T-helper 2 cell treated with Interferon-gamma antibody and Interleukin-4, amounts not matched to agents 100 ng/mL and 5 ng/mL, for 36 hours (primary cell): ENCODE data around the gene GFI1B. TPM values are rescaled to one million over a fixed set of nuclear protein-coding genes. Genes with fewer than 3 reads are reported as not detected.
"Not testable (repeated sequence)": the region's sequence is repeated elsewhere in the genome, so short reads cannot be mapped to it uniquely, and the experiment has no call there.

Source experiments
- intact Hi-C: fragments of 100-400 bp; cut with micrococcal nuclease; formaldehyde crosslinking; loops from one replicate; pipeline ENCODE4 v1.15.1; 2023
- total RNA-seq: library from RNA; stranded (reverse); gene quantifications from 2 replicates; pipeline ENCODE4 v1.2.3, GENCODE V29; 2022

GFI1B gene
- total RNA-seq, 1 donor from 2014 or later: not detected

DNA sequence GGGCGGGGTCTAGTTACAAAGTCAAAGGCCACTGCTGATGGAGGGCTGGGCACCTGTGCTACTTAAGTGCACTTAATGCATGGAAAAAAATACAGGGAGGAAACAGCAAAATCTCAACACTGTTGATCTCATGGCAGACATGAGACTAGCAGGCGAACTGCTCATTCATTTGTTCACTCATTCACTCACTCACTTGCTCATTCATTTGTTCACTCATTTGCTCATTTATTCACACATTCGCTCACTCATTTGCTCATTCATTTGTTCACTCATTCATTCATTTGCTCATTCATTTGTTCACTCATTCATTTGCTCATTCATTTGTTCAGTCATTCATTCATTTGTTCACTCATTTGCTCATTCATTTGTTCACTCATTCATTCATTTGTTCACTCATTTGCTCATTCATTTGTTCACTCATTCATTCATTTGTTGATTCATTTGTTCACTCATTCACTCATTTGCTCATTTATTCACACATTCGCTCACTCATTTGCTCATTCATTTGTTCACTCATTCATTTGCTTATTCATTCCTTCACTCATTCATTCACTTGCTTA is 11.6 kb downstream of the GFI1B start:
- intact Hi-C loops: not testable (repeated sequence)

DNA sequence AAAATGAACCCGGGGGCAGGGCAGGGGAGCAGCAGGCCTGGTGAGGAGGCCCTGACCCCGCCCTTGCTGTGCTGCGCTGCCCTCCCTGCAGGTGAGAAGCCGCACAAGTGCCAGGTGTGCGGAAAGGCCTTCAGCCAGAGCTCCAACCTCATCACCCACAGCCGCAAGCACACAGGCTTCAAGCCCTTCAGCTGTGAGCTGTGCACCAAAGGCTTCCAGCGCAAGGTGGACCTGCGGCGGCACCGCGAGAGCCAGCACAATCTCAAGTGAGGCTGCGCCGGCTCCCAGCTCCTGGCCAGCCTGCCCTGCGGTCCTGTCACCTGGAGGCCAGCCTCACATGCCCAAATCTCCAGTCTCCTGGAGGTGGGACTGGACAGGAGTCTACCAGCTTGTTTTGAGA is 12.3 kb downstream of the GFI1B start:
- intact Hi-C loops: no loop called here

DNA sequence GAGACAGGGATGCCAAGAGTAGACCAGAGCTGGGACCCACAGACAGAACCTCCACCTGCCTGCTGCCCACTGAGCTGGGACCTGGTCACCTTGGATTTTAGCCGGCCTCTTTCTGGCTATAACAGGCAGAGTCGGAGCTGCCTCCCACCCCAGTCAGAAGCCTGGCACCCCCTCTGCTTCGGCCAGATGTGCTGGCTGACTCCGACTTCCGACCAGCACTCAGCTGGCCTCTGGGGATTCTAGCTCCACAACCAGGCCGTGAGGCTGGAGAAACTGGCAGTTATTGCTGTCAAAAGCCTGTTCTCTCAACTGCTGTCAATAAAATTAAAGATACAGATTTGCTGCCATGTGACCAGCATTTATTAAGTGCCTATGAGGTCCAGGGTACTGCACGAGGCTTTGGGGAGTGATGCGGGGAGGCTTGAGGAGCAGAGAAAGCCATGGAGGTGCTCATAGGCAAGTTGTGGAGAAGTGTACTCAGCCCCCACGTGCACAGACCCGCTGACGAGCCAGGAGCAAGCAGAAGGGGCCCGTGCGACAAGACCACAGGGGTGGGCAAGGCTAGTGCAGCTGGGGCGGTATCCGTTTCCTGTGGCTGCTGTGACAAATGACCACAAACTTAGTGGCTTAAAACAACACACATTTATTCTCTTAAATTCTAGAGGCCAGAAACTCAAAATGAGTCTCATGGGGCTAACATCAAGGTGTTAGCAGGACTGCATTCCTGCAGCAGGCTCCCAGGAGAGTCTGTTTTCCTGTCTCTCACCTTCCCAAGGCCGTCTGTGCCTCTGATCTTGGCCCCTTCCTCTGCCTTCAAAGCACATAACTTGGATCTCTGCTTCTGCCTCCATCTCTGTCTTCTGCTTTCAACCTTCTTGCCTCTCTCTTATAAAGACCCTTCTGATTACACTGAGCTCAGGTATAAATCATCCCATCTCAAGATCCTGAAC is 13.1 kb downstream of the GFI1B start:
- intact Hi-C loops: no loop called here

DNA sequence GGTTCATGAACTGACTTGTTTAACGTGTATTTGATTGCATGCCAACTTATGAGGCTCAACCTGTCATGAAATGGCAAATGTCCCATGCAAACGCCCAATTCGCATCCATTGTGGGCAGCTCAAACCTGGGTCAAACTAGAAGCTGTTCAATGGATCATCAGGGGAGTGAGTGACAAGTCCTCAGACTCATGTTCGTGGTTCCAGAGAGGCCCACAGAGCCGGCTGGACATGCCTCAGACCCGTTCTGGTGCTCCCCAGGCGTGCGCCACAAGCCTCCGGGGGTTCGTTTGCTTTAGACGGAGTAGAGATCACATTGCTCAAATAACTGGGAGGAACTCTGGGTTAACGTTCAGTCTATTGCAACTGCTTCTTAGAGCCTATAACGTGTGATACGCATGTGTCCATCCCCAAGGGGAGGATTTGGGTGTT is 15.0 kb downstream of the GFI1B start:
- intact Hi-C loops: no loop called here

DNA sequence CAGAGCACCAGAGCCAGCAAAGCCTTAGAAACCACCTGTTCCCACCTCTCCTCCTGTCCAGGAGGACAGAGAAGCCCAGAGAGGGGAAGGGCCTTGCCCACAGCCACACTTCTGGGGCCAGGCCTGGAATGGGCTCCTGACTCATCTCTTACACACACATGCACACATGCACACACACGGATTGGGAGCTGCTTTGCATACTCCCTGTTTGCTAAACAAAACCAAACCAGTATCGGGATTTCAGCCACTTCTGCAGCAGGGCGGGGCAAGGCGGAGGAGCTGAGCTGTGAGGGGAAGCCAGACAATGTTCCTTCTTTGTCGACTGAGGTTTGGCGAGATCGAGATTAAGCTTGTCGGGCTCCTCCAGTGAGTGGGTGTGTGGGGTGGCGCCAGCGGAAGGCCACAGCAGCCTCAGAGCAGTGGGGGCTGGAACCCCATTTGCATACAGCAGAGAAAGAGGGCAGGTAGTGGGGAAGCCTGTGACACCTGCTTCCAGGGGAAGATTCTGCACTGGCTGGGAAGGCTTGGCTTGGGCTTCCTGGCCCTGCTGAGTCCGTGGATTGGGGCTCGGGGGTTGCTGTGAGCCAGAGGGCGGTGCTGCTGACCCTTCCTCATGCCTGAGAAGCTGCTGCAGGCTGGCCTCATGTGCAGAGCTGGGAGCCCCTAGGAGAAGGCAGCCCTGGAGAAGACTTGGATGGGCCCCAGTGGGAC is 16.1 kb downstream of the GFI1B start:
- intact Hi-C loops: no loop called here

DNA sequence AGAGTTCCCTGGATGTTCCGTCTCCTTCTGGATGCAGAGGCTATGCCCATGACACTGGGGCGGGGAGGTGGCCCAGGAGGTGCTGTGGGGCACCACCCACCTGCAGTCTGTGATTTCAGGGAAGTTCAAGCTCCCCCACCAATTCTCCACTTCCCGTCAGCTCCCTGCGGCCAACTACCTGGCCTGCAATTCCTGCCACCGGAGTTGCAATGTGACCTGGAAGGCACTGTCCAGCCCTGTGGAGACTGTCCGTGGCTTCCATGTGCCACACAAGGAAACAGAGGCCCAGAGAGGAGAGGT is 16.6 kb downstream of the GFI1B start:
- intact Hi-C loops: no loop called here

DNA sequence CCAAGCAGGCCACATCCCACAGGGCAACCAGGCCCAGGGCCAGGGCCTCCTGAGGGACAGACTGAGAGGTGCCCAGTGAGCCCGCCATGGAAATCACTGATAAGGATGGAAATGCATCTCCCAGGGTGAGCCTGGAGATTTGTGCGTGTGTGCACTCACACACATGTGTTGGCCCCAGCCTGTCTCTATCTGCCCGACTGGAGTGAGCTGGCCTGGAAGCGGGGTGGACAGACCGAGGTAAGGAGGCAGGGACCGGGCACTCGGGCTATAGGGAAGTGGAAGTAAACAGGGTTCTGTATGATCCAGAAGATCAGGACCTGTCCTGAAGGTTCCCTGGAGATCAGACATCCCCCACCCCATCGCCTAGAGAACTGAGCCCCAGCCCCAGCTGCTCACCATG is 17.4 kb downstream of the GFI1B start:
- intact Hi-C loops: no loop called here

DNA sequence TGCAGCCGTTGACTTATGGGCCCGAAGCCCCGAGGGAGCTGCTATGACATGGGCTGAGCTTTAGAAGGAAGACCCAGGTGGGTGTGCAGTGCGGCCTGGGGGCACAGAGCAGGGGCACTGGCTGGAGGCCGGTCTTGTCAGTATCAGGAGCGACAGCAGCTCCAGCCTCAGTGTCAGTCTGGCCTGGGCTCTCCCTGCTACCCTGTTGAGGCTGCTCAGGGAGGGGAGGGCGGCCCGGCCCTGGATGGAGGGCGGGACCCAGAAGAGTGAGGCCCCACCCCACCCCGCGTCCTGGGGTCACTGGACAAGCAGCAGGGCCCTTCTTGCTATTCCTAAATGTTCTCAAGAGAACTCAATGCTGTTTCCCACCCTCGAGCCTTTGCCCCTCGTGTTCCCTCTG is 18.0 kb downstream of the GFI1B start:
- intact Hi-C loops: no loop called here

DNA sequence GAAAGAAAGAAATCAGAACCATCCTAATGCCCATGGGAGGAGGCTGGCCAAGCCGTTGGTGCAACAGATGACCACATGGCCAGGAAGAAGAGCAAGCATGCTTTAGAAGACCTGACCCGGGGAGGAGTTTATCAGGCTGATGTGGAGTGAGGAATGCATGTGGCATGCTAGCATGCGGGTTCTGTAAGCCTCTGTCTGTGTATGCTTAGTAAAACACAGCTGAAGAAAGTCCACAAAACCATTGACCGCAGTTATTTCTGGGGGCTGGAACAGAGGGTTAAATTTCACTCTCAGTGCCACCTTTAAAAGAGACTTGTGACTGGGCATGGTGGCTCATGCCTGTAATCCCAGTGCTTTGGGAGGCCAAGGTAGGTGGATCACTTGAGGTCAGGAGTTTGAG is 19.1 kb downstream of the GFI1B start:
- intact Hi-C loops: no loop called here

DNA sequence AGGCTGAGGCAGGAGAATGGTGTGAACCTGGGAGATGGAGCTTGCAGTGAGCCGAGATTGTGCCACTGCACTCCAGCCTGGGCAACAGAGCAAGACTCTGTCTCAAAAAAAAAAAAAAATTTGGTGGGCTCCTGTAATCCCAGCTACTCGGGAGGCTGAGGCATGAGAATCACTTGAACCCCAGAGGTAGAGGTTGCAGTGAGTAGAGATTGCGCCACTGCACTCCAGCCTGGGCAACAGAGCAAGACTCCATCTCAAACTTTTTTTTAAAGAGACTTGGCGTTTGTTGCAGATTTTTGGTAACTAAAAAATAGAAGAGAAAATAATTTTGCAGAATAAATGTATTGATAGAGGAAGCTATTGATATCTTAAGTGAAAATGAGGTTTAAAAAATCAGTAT is 19.7 kb downstream of the GFI1B start:
- intact Hi-C loops: not testable (repeated sequence)

DNA sequence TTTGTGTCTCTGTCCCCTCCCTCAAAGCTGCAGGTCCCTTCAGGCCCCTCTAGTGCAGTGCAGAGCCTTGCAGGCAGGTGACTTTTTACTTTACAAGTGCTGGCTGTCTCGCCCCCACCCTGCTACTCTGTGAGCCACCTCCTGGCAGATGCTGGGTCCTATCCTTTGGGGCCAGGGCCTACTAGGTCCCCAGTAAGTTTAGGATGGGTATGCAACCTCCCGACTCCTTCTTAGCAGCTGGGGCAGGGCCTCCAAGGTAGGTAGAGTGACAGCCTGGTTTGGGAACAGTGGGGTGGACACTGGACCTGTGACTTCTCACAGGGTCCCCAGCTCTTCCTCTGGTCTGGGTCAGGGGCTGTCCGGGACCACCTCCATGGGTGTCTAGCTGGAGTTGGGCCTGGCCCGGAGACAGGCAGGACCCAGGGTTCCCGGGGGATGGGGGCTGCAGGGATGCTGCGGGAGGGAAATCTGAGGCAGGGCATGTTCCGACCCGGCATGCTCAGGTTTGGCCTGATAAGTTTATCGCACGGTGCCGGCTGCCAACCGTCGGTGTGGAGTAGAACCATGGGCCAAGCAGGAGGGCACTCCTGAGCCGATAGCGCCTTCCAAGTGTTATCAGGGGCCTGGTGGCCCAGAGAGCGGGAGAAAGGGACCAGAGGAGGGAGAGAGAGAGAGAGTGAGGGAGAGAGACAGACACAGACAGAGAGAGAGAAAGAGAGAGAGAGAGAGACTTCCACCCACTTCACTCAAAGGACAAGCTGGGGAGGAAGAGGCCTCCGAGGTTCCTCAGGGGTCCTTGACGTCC is 20.5 kb downstream of the GFI1B start:
- intact Hi-C loops: no loop called here

DNA sequence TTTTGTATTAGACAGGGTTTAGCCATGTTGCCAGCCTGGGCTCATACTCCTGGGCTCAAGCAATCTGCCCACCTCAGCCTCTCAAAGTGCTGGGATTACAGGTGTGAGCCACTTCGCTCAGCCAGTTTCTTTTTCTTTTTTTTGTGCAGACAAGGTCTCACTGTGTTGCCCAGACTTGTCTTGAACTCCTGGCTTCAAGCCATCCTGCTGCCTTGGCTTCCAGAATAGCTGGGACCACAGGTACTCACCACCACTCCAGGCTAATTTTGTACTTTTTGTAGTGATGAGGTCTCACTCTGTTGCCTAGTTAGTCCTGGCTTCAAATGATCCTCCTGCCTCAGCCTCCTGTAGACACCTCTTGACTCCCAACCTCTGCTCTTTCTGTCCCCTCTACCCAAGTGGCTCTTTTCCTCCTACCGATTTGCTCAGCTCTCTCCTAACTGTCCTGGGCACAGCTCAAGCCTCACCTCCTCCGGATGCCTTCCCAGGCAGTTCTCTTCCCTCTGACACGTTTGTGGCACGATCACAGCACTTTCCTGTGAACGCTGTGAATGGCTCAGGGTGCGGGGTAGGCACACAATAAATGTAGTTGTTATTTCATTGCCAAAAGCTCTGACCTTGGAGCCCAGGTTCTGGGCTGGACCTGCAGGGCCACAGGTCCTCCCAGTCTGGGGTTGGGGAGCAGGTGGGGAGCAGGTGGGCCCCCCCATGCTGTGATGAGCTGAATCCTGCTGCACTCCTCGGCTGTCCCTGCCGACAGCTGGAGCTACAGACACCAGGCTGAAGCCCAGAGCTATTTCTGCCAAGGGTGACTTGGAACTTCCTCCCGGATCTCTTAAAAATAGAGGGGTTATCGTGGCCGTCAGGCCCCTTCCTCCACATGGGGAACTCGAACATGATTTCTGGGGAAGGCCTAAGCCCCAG is 23.9 kb downstream of the GFI1B start:
- intact Hi-C loops: no loop called here

DNA sequence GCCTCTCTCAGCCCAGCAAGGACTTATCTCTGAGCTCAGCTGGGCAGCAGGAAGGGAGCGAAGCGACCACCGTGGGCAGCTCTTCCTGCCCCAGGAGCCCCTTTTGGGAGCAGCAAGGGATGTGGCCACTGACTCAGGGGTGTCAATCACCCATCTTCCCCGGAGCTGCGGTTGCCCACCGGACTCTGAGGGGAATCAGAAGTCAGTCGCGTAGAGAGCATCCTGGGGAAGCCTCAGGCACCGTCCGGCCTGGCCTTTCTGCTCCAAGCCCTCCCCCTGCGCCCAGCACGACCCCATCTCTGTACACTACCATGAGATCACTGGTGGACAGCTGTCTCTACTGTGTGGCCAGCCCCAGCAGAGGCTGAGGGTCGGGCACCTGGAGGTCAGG is 24.6 kb downstream of the GFI1B start:
- intact Hi-C loops: no loop called here

DNA sequence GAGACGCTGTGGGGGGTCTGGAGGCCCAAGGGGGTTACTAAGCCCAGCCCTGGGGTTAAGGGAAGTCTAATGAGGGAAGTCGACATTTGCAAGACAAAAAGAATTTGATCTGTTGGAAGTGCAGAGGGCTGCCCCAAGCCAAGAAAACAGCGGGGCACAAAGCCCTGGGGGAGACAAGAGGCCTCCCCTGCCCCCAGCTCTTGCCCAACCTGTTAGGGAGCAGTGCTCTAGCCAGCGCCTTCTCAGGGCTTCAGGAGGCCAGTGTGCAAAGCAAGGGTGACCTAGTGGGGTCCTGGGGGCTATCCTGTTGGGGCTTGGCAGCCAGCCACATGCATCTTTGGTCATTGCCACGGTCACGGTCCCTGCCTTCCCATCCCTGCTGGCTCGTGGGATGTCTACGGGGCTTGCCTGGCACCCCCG is 25.2 kb downstream of the GFI1B start:
- intact Hi-C loops: no loop called here

DNA sequence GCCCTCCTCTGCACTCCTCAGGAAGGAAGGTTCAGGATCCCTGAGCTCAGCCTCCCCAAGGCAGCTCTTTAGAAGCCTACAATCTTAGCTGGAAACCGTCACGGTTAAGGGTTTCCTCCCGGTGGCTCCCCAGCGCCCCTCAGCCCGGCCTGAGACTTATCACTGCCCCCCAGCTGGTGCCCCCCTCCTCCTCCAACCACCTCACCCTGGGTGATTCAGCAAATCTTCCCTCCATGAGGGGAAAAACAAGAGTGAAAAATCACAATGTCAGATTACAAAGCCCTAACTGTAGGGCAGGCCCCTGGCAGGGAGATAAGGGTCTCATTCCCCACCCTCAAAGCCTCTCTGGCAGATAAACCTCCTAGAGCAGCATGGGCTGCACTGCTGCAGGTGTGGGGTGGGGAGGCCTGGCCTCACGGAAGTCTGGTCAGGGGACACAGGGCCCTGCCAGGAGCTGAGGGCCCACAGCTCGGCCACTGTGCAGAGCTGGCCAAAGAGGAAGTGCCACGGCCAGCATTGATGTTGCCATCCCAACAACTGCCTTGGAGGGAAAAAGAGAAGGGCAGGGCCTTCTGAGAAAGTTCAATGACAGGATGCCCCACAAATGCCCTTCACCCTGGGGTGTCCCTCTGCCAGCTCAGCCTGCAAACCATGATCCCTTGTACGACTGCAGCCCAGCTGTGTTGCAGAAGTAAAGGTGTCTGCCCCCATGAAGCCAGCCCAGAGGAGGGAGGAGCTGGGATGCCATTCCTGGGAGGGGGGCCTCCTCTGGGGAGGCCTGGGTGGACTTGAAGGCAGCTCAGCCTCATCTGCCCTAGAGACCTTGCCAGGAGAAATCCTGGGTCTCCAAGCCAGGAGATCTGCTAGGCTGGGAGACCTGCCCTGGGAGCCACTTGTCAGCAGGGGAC is 25.9 kb downstream of the GFI1B start:
- intact Hi-C loops: no loop called here

DNA sequence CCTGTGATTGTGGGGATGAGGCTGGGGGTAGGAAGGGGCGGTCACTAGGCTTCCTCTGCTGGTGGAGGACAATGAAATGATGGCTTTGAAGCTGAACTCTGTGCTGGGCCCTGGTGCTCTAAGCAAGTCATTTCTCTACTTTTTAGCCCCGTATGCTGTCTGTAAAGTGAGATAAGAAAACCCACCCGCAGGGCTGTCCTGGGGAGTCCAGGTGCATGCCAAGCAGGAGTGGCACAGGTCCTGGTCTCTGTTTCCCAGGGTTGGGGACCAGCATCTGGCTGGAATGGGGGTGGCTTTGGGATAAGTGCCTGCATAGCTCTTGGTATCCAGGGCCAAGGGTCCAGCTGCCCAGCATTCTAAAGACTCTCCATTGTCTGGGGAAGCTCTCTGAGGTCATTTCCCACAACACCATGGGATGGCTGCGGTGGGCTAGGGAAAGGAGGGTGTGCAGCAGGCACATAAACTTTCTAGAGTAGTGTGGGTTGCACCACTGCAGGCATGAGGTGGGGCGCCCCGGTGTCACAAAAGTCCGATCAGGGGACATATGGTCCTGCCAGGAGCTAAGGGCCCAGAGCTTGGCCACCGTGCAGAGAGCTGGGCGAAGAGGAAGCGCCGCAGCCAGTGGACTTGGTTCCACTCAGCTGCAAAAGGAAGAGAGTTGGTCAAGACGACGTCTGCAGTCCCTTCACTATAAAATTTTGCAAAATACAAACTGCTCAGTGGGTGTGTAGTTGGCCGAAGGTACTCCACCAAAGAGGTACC is 26.7 kb downstream of the GFI1B start:
- intact Hi-C loops: no loop called here

DNA sequence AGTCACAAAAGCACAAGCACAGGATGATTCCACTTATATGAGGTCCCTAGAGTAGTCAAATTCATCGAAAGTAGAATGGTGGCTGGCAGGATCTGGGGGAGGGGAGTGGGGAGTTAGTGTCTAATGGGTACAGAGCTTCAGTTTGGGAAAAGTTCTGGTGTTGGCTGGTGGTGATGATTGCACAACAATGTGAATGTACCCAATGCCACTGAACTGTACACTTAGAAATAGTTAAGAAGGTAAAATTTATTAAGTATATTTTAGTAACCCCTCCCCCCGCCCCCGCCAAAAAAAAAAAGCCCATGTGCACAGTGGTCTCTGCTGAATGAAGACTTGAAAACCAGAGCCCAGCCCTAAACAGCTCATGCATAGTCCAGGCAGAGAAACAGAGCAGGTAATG is 27.5 kb downstream of the GFI1B start:
- intact Hi-C loops: no loop called here

DNA sequence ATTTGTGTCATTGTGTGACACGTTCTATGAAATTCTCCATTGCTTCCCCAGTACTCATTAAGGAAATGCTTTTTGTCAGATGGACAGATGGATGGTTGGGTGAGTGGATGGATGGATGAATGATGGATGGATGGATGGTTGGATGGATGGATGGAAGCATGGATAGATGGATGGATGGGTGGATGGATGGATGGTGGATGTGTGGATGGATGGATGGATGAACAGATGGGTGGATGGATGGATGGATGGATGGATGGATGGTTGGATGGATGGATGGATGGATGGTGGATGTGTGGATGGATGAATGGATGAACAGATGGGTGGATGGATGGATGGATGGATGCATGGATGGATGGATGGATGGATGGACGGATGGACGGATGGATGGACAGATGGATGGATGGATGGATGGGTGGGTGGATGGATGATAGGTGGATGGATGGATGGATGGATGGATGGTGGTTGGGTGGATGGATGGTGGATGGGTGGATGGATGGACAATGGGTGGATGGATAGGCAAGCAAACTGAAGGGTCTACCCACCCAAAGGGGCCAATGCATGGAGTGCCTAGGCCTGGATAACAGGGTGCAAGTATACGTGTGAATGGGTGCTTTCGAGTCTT is 28.3 kb downstream of the GFI1B start:
- intact Hi-C loops: no loop called here
